Esophagus squamous epithelium (tissue), 4 donors: Measurements from ENCODE around the gene POU6F1.

Source experiments
- CTCF ChIP-seq, 6 experiments: fragments of 450-650 bp in 4 of 6; fragments of 200-600 bp in 2 of 6; sonication (generic) in 2 of 6; IDR thresholded peaks; one replicate each; pipeline ENCODE4 v1.5.1; 2016 to 2019; ENCODE audit warnings: antibody characterized with exemption in 6 of 6, mild to moderate bottlenecking in 4 of 6, moderate library complexity in 4 of 6
- POLR2A ChIP-seq, 4 donors: fragments of 450-650 bp; IDR thresholded peaks; one replicate each; pipeline ENCODE4 v1.6.1; 2017; ENCODE audit warnings: antibody characterized with exemption in 4 of 4, mild to moderate bottlenecking in 4 of 4, moderate library complexity in 3 of 4

DNA sequence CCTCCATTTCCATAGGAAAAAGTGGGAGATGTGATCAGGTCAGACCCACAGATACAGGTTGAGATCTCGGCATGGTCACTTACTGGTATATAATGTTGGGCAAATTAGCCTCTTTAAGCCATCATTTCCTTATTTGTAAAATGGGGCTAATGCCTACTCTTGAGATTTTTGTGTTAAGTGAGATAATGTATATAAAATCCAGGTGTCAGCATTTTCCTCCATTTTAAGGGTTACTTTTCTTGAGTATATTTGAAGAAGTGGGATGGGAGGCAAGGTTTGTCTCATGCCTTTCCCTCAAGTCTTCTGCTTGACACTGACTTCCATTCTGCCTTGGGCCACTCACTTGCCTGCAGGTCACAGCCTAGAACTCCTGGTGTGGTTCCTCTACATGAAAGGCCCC is 10.1 kb upstream of the POU6F1 start:
- no peak for TF ChIP-seq CTCF (IDR thresholded peaks at IDR 0.05)
- no peak for TF ChIP-seq POLR2A (IDR thresholded peaks at IDR 0.05)
